ENCODE data around the gene COQ10A.

DNA sequence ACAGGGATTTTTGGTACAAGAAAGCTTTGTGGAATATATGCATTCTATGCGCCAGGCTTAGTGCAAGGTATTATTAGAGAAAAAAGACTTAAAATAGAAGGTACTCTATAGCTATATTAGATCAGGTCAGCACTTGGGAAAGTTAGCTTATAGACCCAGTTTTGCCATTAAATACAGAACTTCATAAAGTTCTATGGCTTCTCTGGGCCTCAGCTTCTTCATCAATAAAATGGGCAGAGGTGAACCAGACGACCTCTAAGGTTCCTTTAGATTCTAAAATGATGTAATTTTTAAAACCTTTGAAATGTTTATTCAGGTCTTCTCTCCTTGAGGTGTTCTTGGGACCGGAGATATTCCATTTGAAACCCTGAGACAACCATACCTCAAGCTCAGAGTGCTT lies 42.0 kb downstream of the COQ10A start:
- TF ChIP-seq SIX5 (IDR thresholded peaks at IDR 0.05; ENCODE audit: low read depth, low read length) (no peak), CREB1 (IDR thresholded peaks at IDR 0.05) (no peak), POLR2A (IDR thresholded peaks at IDR 0.05; ENCODE audit: control extremely low read depth in 1 of 2, low read depth in 2 of 2, low read length in 2 of 2) (no peak), SIRT6 (IDR thresholded peaks at IDR 0.05; ENCODE audit: low read length) (no peak), YY1 (IDR thresholded peaks at IDR 0.05; ENCODE audit: low read depth, low read length) (no peak), BRCA1 (IDR thresholded peaks at IDR 0.05; ENCODE audit: low read depth, low read length) (no peak), ZNF274 (IDR thresholded peaks at IDR 0.05; ENCODE audit: borderline replicate concordance, extremely low read depth, low read length) (no peak), EZH2 (IDR thresholded peaks at IDR 0.05; ENCODE audit: low read depth, low read length, severe bottlenecking) (no peak), RNF2 (IDR thresholded peaks at IDR 0.05; ENCODE audit: borderline replicate concordance, low read depth, low read length, missing control alignments, poor library complexity, severe bottlenecking) (no peak), CHD2 (IDR thresholded peaks at IDR 0.05; ENCODE audit: low read length) (no peak), POLR2AphosphoS5 (IDR thresholded peaks at IDR 0.05; ENCODE audit: low read depth, low read length) (no peak), KDM1A (IDR thresholded peaks at IDR 0.05; ENCODE audit: borderline replicate concordance, low read length) (no peak)
- TF ChIP-seq, protein P1, sequence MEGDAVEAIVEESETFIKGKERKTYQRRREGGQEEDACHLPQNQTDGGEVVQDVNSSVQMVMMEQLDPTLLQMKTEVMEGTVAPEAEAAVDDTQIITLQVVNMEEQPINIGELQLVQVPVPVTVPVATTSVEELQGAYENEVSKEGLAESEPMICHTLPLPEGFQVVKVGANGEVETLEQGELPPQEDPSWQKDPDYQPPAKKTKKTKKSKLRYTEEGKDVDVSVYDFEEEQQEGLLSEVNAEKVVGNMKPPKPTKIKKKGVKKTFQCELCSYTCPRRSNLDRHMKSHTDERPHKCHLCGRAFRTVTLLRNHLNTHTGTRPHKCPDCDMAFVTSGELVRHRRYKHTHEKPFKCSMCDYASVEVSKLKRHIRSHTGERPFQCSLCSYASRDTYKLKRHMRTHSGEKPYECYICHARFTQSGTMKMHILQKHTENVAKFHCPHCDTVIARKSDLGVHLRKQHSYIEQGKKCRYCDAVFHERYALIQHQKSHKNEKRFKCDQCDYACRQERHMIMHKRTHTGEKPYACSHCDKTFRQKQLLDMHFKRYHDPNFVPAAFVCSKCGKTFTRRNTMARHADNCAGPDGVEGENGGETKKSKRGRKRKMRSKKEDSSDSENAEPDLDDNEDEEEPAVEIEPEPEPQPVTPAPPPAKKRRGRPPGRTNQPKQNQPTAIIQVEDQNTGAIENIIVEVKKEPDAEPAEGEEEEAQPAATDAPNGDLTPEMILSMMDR (IDR thresholded peaks at IDR 0.05; ENCODE audit: control extremely low read depth in 1 of 3, insufficient read depth in 1 of 3, low read depth in 1 of 3, low read length in 3 of 3) = no peak
